ENCODE measurements around the gene FHIT.

DNA sequence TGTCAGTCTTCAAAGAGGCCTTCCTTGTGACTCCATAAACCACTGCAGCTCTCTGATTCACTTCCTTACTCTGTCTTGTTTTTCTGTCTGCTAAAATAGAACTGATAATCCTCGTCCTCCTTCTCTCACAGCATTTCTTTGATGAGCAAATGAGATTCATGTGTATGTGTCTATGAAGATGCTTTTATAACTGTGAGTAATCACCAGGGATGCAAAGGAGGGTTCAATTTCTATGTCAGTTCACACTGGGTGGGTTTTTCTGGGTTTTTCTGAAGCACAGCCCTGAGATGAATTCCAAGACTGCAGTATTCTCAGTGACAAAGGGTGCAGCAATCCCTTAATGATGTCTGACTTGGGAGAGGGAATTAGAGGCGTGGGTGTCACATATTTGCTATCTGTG, 1454.8 kb downstream of the FHIT start:
- TF ChIP-seq, protein P1, sequence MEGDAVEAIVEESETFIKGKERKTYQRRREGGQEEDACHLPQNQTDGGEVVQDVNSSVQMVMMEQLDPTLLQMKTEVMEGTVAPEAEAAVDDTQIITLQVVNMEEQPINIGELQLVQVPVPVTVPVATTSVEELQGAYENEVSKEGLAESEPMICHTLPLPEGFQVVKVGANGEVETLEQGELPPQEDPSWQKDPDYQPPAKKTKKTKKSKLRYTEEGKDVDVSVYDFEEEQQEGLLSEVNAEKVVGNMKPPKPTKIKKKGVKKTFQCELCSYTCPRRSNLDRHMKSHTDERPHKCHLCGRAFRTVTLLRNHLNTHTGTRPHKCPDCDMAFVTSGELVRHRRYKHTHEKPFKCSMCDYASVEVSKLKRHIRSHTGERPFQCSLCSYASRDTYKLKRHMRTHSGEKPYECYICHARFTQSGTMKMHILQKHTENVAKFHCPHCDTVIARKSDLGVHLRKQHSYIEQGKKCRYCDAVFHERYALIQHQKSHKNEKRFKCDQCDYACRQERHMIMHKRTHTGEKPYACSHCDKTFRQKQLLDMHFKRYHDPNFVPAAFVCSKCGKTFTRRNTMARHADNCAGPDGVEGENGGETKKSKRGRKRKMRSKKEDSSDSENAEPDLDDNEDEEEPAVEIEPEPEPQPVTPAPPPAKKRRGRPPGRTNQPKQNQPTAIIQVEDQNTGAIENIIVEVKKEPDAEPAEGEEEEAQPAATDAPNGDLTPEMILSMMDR (IDR thresholded peaks at IDR 0.05) = no peak
- no peak for TF ChIP-seq EP300 (IDR thresholded peaks at IDR 0.05)

Measured in ovary (tissue), 3 donors.